Astrocyte of the cerebellum (primary cell): ENCODE data around the gene LCN6.

Source experiments
- DNase-seq: peaks from one replicate; pipeline ENCODE4 v3.0.0-alpha.2; 2011; ENCODE audit warnings: low read depth
- H3K4me3 ChIP-seq: 2 replicates; pipeline ENCODE4 v1.5.1; 2011; ENCODE audit warnings: mild to moderate bottlenecking, low read depth, low read length, moderate library complexity
- in situ Hi-C: cut with HindIII; loops from 2 replicates; pipeline ENCODE4 v1.10.0; 2017; ENCODE audit warnings: low sequenced_read_pairs
- TF ChIP-seq, protein P1 (sequence below): IDR thresholded peaks from 2 replicates; pipeline ENCODE4 v1.5.1; 2012; ENCODE audit warnings: low read length, low read depth, moderate library complexity, mild to moderate bottlenecking; ENCODE audit errors: missing control alignments

Gene LCN6

DNA sequence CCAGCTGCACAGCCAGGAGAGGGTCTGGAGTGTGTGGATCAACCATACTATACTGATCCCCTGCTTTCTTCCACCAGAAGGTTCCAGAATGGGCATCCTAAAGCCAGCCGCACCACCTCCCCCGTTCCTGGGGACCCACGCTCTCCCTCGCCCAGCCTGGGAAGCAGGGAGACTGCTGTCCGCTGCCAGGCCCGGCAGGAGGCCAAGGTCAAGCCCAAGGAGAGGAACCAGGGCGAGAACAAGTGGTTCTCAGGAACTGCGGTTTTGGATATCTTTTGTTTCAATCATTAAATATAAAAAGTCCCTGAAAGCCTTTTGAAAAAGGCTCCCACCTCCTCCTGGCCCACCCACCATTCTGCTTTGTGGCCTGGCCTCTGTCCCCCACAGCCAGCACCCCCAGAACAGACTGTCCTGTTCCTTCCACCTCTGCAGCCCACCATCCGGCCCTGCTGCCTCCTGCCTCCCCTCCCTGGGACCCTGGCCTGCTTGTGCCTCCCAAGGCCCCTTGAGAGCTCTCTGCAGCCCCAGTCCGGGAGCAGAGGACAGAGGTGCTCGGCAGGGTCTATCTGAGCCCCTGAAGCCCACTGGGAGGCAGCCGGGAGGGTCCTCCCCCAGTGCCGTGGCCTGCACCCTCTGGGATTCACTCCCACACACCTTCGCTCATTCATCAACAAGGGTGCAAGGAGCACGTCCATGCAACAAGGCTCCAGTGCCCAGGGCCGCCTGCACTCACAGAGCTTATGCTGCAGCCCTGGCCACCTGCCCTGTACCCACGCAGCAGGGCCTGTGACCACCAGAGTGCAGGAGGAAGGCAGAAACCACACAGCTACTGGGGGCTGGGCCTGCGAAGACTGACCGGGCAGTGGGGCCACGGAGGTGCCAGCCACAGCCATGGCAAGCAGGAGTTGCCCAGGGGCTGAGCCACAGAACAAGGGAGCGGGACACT is 614 bp upstream of the LCN6 start:
- in situ Hi-C loops, result no loop called here
- TF ChIP-seq, protein P1, sequence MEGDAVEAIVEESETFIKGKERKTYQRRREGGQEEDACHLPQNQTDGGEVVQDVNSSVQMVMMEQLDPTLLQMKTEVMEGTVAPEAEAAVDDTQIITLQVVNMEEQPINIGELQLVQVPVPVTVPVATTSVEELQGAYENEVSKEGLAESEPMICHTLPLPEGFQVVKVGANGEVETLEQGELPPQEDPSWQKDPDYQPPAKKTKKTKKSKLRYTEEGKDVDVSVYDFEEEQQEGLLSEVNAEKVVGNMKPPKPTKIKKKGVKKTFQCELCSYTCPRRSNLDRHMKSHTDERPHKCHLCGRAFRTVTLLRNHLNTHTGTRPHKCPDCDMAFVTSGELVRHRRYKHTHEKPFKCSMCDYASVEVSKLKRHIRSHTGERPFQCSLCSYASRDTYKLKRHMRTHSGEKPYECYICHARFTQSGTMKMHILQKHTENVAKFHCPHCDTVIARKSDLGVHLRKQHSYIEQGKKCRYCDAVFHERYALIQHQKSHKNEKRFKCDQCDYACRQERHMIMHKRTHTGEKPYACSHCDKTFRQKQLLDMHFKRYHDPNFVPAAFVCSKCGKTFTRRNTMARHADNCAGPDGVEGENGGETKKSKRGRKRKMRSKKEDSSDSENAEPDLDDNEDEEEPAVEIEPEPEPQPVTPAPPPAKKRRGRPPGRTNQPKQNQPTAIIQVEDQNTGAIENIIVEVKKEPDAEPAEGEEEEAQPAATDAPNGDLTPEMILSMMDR, result no peak
- no peak overlapping the region for H3K4me3 ChIP-seq
- DNase-seq, result no peak

DNA sequence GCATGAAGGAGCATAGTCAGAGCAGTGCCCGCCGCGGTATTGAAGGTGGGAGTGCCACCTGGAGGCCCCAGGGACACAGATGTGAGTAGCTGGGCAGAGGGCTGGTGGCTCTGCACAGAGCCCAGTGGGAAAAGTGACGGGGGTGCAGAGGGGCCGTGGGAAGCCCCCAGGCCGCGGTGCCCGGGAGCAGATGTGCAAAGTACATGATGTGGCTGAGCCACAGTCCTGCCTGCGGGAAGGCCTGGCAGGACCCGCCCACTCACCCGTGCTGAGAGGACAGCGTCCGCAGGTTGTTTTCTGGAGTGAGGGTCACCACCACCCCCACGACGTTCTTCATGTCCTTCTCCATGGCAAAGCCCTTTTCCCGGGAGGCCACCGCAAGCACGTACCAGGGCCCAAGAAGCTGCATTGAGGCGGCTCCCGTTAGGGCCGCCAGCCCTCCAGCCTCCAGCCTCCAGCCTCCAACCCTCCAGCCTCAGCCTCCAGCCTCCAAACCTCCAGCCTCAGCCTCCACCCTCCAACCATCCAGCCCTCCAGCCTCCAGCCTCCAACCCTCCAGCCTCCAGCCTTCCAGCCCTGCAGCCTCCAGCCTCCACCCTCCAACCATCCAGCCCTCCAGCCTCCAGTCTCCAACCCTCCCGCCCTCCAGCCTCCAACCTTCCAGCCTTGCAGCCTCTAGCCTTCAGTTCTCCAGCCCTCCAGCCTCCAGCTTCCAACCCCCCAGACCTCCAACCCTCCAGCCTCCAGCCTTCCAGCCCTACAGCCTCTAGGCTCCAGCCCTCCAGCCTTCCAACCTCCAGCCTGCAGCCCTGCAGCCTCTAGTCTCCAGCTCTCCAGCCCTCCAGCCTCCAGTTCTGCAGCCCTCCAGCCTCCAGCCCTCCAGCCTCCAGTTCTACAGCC is 914 bp downstream of the LCN6 start:
- TF ChIP-seq, protein P1, result no peak

DNA sequence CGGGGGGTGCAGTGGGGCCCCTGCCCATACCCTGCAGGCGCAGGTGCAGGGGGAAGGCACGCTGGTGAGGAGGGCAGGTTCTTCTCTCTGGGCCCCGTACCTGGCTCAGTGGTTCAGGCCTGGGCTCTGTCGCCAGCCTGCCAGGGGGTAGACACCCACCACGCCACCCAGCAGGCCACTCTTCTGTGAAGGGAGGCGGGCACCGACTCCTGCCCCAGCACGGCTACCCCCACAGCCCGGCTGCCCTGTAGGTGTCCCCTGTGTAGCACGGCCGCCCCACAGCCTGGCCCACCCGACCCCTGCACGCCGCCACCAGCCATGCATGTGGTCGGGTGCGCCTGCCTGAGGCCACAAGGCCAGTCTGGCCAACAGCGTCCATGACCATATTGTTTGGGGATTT is 1.7 kb downstream of the LCN6 start:
- TF ChIP-seq, protein P1, result no peak
- DNase-seq, result no peak
- in situ Hi-C loops, result no loop called here
- no peak overlapping the region for H3K4me3 ChIP-seq

More for the DNA sequence above, 914 bp downstream of the LCN6 start:
- no peak overlapping the region for H3K4me3 ChIP-seq
- in situ Hi-C loops, result no loop called here
- DNase-seq, result no peak

DNA sequence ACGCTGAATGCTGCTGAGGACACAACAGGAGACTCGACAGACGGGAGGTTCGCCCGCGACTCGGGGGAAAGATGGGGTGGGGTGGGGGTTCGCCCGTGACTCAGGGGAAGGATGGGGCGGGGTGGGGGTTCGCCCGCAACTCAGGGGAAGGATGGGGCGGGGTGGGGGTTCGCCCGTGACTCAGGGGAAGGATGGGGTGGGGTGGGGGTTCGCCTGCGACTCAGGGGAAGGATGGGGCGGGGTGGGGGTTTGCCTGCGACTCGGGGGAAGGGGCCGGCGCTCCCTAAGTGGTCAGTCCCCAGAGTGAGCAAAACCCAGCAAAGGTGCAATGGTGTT is 2.2 kb downstream of the LCN6 start:
- no peak overlapping the region for H3K4me3 ChIP-seq
- no peak for DNase-seq
- TF ChIP-seq, protein P1, result no peak
- in situ Hi-C loops, result no loop called here

DNA sequence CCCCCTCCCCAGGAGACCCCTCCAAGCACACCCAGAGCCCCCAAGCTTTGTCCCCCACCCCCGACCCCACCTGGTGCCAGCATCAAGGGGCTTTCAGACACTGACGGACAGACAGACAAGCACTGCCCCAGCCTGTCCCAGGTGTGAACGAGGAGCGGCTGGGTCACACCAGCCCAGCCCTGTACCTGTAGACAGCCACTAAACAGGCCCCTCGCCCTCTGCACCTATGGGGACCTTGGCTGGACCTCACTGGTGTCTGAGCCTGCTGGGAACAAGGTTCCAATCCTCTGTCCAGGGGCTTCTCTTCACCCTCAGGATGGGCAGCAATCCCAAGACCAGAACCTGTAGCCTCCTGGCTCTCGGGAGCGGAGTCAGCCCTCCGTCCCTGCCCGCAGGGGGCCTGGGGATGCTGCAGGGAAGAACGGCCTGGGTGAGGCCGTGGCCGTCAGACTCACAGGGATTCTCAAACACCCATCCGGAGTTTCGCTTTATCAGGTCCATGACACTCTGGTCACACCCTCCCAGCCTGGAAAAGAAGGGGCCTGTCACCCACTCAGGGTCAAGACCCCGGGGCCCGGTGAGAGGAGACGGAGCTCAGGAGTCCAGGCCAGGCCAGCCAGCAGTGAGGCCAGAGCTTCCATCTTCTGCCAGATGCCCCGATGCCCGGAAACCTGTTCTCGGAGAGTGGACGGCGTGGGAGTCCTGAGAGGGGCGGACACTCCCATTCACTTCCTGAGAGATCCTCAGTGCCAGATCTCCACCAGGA is 2.8 kb downstream of the LCN6 start:
- H3K4me3 ChIP-seq, result no peak overlapping the region
- in situ Hi-C loops, result no loop called here
- TF ChIP-seq, protein P1, result no peak
- DNase-seq, result no peak

DNA sequence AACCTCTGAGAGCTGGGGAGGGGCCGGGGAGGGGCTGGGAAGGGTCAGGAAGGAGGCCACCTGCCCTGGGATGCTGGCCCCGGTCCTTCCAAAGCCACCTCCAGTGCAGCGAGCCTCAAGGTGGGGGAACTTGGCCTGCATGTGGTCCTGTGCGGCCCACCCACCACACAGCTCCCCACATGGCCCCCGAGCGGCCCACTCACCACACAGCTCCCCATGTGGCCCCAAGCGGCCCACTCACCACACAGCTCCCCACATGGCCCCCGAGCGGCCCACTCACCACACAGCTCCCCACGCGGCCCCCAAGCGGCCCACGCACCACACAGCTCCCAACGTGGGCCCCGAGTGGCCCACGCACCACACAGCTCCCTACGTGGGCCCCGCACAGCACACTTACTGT is 3.6 kb downstream of the LCN6 start:
- DNase-seq, result no peak
- no peak overlapping the region for H3K4me3 ChIP-seq
- in situ Hi-C loops, result no loop called here
- TF ChIP-seq, protein P1, result no peak
